NCI-H524 (cell line): ENCODE measurements around the gene RMDN3.

Experiments used
- DNase-seq, 2 experiments: peaks; one replicate each; lab custom pipeline; 2025; lab: John Stamatoyannopoulos, UW

Gene RMDN3

GRCh38 chr15:40754883-40755811, at the start of gene RMDN3:
RMDN3 (minus strand) TSS chr15:40755254; CDS start chr15:40754783, 471 bp downstream.
- DNase-seq: peak; percentile 92 to 96

GRCh38 chr15:40803688-40804087, 48.6 kb upstream of the RMDN3 start:
- DNase-seq: no peak

GRCh38 chr15:40803076-40803475, 48.0 kb upstream of the RMDN3 start:
- DNase-seq: no peak

GRCh38 chr15:40799523-40799922, 44.5 kb upstream of the RMDN3 start:
- no peak for DNase-seq

GRCh38 chr15:40796512-40796911, 41.5 kb upstream of the RMDN3 start:
- no peak for DNase-seq

GRCh38 chr15:40796041-40796440, 41.0 kb upstream of the RMDN3 start:
- no peak for DNase-seq

- DNase-seq: no peak
Measured at GRCh38 chr15:40793216-40793989, 38.3 kb upstream of the RMDN3 start.

GRCh38 chr15:40792394-40792793, 37.3 kb upstream of the RMDN3 start:
- DNase-seq: no peak

- DNase-seq: no peak
Measured at GRCh38 chr15:40790718-40791117, 35.7 kb upstream of the RMDN3 start.

GRCh38 chr15:40789999-40790398, 34.9 kb upstream of the RMDN3 start:
- DNase-seq: no peak

GRCh38 chr15:40789119-40789518, 34.1 kb upstream of the RMDN3 start:
- DNase-seq: no peak

GRCh38 chr15:40787991-40788390, 32.9 kb upstream of the RMDN3 start:
- DNase-seq: no peak

GRCh38 chr15:40787344-40787841, 32.3 kb upstream of the RMDN3 start:
- DNase-seq: no peak

GRCh38 chr15:40785814-40786213, 30.8 kb upstream of the RMDN3 start:
- no peak for DNase-seq

- DNase-seq: no peak
Measured at GRCh38 chr15:40785164-40785563, 30.1 kb upstream of the RMDN3 start.

- peak; percentile 64 to 82 for DNase-seq
Measured at GRCh38 chr15:40782609-40783227, 27.7 kb upstream of the RMDN3 start.

GRCh38 chr15:40776537-40777141, 21.6 kb upstream of the RMDN3 start:
- no peak for DNase-seq

GRCh38 chr15:40775740-40776536, 20.9 kb upstream of the RMDN3 start:
- no peak for DNase-seq

- DNase-seq: no peak
Measured at GRCh38 chr15:40775007-40775406, 20.0 kb upstream of the RMDN3 start.

- DNase-seq: no peak
Measured at GRCh38 chr15:40773902-40774301, 18.8 kb upstream of the RMDN3 start.

GRCh38 chr15:40773496-40773895, 18.4 kb upstream of the RMDN3 start:
- DNase-seq: no peak
